ENCODE results near the gene AGBL2. TPM values are rescaled to one million over a fixed set of nuclear protein-coding genes. Genes with fewer than 3 reads are reported as not detected.

Gene AGBL2
- total and polyA plus RNA-seq, 2 donors (not counting 3 experiments of a cell fraction or from before 2014, with no cell fraction given): 0.08 to 0.86 TPM

DNA sequence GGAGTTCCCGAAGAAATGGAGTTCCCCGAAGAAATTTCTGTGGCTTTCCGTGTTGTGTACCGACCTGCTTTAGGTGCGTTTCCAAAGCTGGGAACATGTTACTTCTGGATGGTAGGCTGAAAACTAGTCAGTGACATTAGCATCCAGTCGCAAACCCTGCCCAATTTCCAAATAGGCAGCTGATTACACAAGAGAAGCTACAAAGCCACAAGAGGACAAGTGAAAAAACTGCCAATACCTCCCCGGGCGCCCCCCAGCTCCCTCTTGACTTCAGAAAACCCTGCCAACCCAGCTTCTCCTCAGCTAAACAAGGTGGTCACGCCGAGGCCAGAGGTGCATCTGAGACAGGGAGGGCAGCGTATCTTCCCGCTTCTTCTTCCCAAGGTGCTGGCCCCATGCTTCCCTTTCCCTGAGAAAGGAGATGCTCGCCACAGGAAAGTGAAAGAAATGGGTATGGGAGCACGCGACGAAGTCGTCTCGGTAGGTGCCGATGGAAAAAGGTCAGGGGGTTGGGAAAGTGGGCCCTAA, 551 bp downstream of the AGBL2 start:
- no peak for TF ChIP-seq EZH2 (IDR thresholded peaks at IDR 0.05; ENCODE audit: borderline replicate concordance, low read depth, low read length, severe bottlenecking)
- TF ChIP-seq POLR2A (IDR thresholded peaks at IDR 0.05; ENCODE audit: low read depth, low read length): no peak
- TF ChIP-seq JUN (IDR thresholded peaks at IDR 0.05; ENCODE audit: borderline replicate concordance, insufficient read depth, insufficient read length, low read depth): no peak
- TF ChIP-seq FOS (IDR thresholded peaks at IDR 0.05; ENCODE audit: borderline replicate concordance, insufficient read depth, low read length): no peak
- no peak for TF ChIP-seq CTCF (IDR thresholded peaks at IDR 0.05; ENCODE audit: extremely low read depth in 1 of 2, insufficient read depth in 1 of 2, low read depth in 1 of 2, low read length in 2 of 2)
- TF ChIP-seq POLR2AphosphoS5 (IDR thresholded peaks at IDR 0.05; ENCODE audit: insufficient read depth, low read depth, low read length): no peak
- TF ChIP-seq, protein P1, sequence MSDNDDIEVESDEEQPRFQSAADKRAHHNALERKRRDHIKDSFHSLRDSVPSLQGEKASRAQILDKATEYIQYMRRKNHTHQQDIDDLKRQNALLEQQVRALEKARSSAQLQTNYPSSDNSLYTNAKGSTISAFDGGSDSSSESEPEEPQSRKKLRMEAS (IDR thresholded peaks at IDR 0.05; ENCODE audit: insufficient read depth, insufficient read length): no peak
- no peak for TF ChIP-seq MYC (IDR thresholded peaks at IDR 0.05; ENCODE audit: low read depth, low read length)
- TF ChIP-seq GATA2 (IDR thresholded peaks at IDR 0.05; ENCODE audit: insufficient read depth, insufficient read length, low read depth, low read length): no peak
- Histone ChIP-seq H3K9me3 (replicated peaks; ENCODE audit: control insufficient read depth, insufficient read depth, low read length) (no peaks in the 10 kb centered on the region), H3K36me3 (ENCODE audit: control insufficient read depth in 2 of 2, extremely low read depth in 1 of 2, insufficient read depth in 2 of 2, low read length in 2 of 2) (peaks cover 4 to 6% of the 10 kb centered on the region in 2 experiments), H3K4me1 (ENCODE audit: control insufficient read depth, extremely low read depth, insufficient read depth, low read length) (peaks cover 3% of the 10 kb centered on the region), H2AFZ (ENCODE audit: low read depth, low read length) (peak overlapping the region; percentile 75), H3K79me2 (ENCODE audit: control insufficient read depth, insufficient read depth, low read length) (no peaks in the 10 kb centered on the region), H3K9ac (replicated peaks; ENCODE audit: extremely low read depth, insufficient read depth, low read length) (peak overlapping the region; percentile 33), H3K27ac (ENCODE audit: insufficient read depth, low read depth, low read length) (no peak overlapping the region), H3K4me2 (ENCODE audit: insufficient read depth, low read length) (peak overlapping the region; percentile 82), H4K20me1 (replicated peaks; ENCODE audit: control insufficient read depth, extremely low read depth, insufficient read depth, low read length) (no peaks in the 10 kb centered on the region), H3K27me3 (ENCODE audit: control insufficient read depth in 2 of 2, insufficient read depth in 2 of 2, low read length in 2 of 2) (no peaks in the 10 kb centered on the region), H3K9me1 (replicated peaks; ENCODE audit: control insufficient read depth, extremely low read depth, insufficient read depth, low read length) (no peaks in the 10 kb centered on the region), H3K4me3 (replicated peaks in 1 of 3; ENCODE audit: insufficient read depth in 1 of 3, low read depth in 1 of 3, low read length in 3 of 3) (peak overlapping the region; percentile 44 to 68 (median 58))
- FAIRE-seq (peak; percentile 63), DNase-seq (ENCODE audit: low read depth, low spot score) (peak; percentile 12)
- ChIA-PET POLR2A (no interaction called here), CTCF (no interaction called here)
- no TSS peak for BruUV-seq (replicated peaks)
- intact Hi-C loops (cut with micrococcal nuclease) (loop anchor here (2.0 kb wide), 1 partner anchor 72 kb away; the partner anchor contains the start of gene MTCH2), dilution Hi-C loops (cut with MboI; ENCODE audit: extremely low pct_ligation_motif_present, low sequenced_read_pairs) (no loop called here)
